SK-N-SH (cell line): ENCODE results near the gene SYNPO2L. TPM values are rescaled to one million over a fixed set of nuclear protein-coding genes. Genes with fewer than 3 reads are reported as not detected.

ENCODE experiments used
- CTCF ChIA-PET: fragments of 300-600, 350-600 bp; formaldehyde crosslinking; extraction: SDS; loops from one replicate; lab custom pipeline; 2021; lab: Yijun Ruan, JAX
- POLR2A ChIA-PET: fragments of 350-600 bp; sonication (Branson Sonifier 250); formaldehyde crosslinking; extraction: SDS; loops from one replicate; lab custom pipeline; 2020; ENCODE audit warnings: antibody characterized with exemption, inconsistent platforms; lab: Yijun Ruan, JAX
- DNase-seq: peaks from one replicate; pipeline ENCODE4 v3.0.0; 2012
- H2AFZ ChIP-seq: fragments of 200-600 bp; sonication (generic); 2 replicates; pipeline ENCODE4 v1.8.1; 2016; ENCODE audit warnings: antibody characterized with exemption, mild to moderate bottlenecking, low read depth
- H3F3A ChIP-seq: fragments of 200-600 bp; sonication (generic); replicated peaks from 2 replicates; pipeline ENCODE3; 2016; ENCODE audit warnings: antibody characterized with exemption, mild to moderate bottlenecking; ENCODE audit not compliant: insufficient read depth
- H3K27ac ChIP-seq, 2 experiments: fragments of 200-500 bp in 1 of 2; fragments of 200-600 bp in 1 of 2; sonication (Bioruptor generic) in 1 of 2; sonication (generic), shearing (Covaris generic) in 1 of 2; 2 replicates each; pipeline versions ENCODE4 v1.5.1 to v1.6.1; 2014 to 2016; ENCODE audit warnings: low read depth in 2 of 2, inconsistent platforms in 1 of 2, low read length in 1 of 2, mild to moderate bottlenecking in 1 of 2, mixed read lengths in 1 of 2
- H3K27me3 ChIP-seq: fragments of 200-600 bp; sonication (generic), shearing (Covaris generic); 2 replicates; pipeline ENCODE4 v1.6.1; 2016; ENCODE audit warnings: mixed run types; ENCODE audit not compliant: insufficient read depth
- H3K36me3 ChIP-seq, 2 experiments: fragments of 200-500 bp in 1 of 2; fragments of 200-600 bp in 1 of 2; sonication (Bioruptor generic) in 1 of 2; sonication (generic) in 1 of 2; replicated peaks in 1 of 2; 2 replicates each; pipeline versions ENCODE3 to v1.5.1; 2014 to 2016; ENCODE audit warnings: low read length in 1 of 2, mild to moderate bottlenecking in 1 of 2; ENCODE audit not compliant: insufficient read depth in 2 of 2, control insufficient read depth in 1 of 2
- H3K4me1 ChIP-seq, 2 experiments: fragments of 200-500 bp in 1 of 2; fragments of 200-600 bp in 1 of 2; sonication (Bioruptor generic) in 1 of 2; sonication (generic), shearing (Covaris generic) in 1 of 2; 2 replicates each; pipeline versions ENCODE4 v1.5.1 to v1.6.1; 2014 to 2016; ENCODE audit warnings: low read depth in 1 of 2, low read length in 1 of 2, mixed run types in 1 of 2; ENCODE audit not compliant: insufficient read depth in 2 of 2, control insufficient read depth in 1 of 2
- H3K4me2 ChIP-seq: fragments of 200-600 bp; sonication (generic), shearing (Covaris generic); 2 replicates; pipeline ENCODE4 v1.6.1; 2017; ENCODE audit warnings: mixed run types
- H3K4me3 ChIP-seq, 2 experiments: fragments of 200-500 bp in 1 of 2; fragments of 200-600 bp in 1 of 2; sonication (Bioruptor generic) in 1 of 2; sonication (generic), shearing (Covaris generic) in 1 of 2; 2 replicates each; pipeline versions ENCODE4 v1.5.1 to v1.8.1; 2014 to 2016; ENCODE audit warnings: low read depth in 2 of 2, inconsistent platforms in 1 of 2, low read length in 1 of 2, mild to moderate bottlenecking in 1 of 2, mixed read lengths in 1 of 2, moderate library complexity in 1 of 2
- H3K79me2 ChIP-seq: fragments of 200-600 bp; sonication (generic); 2 replicates; pipeline ENCODE4 v1.8.1; 2017; ENCODE audit warnings: mild to moderate bottlenecking; ENCODE audit not compliant: insufficient read depth
- H3K9ac ChIP-seq: fragments of 200-600 bp; sonication (generic); 2 replicates; pipeline ENCODE4 v1.6.1; 2017; ENCODE audit warnings: mixed run types
- H3K9me2 ChIP-seq: fragments of 200-600 bp; sonication (generic); 2 replicates; pipeline ENCODE4 v1.6.1; 2017; ENCODE audit warnings: mixed run types
- H3K9me3 ChIP-seq: fragments of 200-600 bp; sonication (generic); 2 replicates; pipeline ENCODE4 v1.6.1; 2017; ENCODE audit warnings: mixed run types, mild to moderate bottlenecking, moderate library complexity
- H4K20me1 ChIP-seq: fragments of 200-600 bp; sonication (generic); 2 replicates; pipeline ENCODE4 v1.6.1; 2017; ENCODE audit warnings: mild to moderate bottlenecking, mixed run types; ENCODE audit not compliant: insufficient read depth
- CTCF ChIP-seq: fragments of 200-600 bp; sonication (generic); IDR thresholded peaks from 2 replicates; pipeline ENCODE4 v1.6.1; 2017; ENCODE audit warnings: antibody characterized with exemption, mild to moderate bottlenecking, moderate library complexity
- FOSL2 ChIP-seq: IDR thresholded peaks from 2 replicates; pipeline ENCODE4 v1.4.0; 2012; ENCODE audit warnings: low read depth, mild to moderate bottlenecking, moderate library complexity, borderline replicate concordance
- GABPA ChIP-seq: IDR thresholded peaks from 2 replicates; pipeline ENCODE4 v1.4.0; 2012; ENCODE audit warnings: low read depth, mild to moderate bottlenecking
- IRF3 ChIP-seq: fragments of 150-350 bp; IDR thresholded peaks from 2 replicates; pipeline ENCODE4 v1.6.1; 2016; ENCODE audit warnings: mild to moderate bottlenecking, low read depth, low read length
- JUND ChIP-seq: IDR thresholded peaks from 2 replicates; pipeline ENCODE4 v1.4.0; 2012
- MAX ChIP-seq: IDR thresholded peaks from 2 replicates; pipeline ENCODE4 v1.4.0; 2012; ENCODE audit warnings: low read depth
- MEF2A ChIP-seq: IDR thresholded peaks from 2 replicates; pipeline ENCODE4 v1.4.0; 2012; ENCODE audit warnings: low read depth, borderline replicate concordance
- MXI1 ChIP-seq: IDR thresholded peaks from 2 replicates; pipeline ENCODE4 v1.6.1; 2012; ENCODE audit warnings: mild to moderate bottlenecking, low read depth, low read length, improper control_type of control experiment
- NFIC ChIP-seq: IDR thresholded peaks from 2 replicates; pipeline ENCODE4 v1.4.0; 2012; ENCODE audit warnings: borderline replicate concordance
- NRF1 ChIP-seq: IDR thresholded peaks from 2 replicates; pipeline ENCODE4 v1.6.1; 2012; ENCODE audit warnings: low read depth, mild to moderate bottlenecking, low read length
- PBX3 ChIP-seq: IDR thresholded peaks from 2 replicates; pipeline ENCODE4; 2012
- RAD21 ChIP-seq: IDR thresholded peaks from 2 replicates; pipeline ENCODE4 v1.6.1; 2012; ENCODE audit warnings: mild to moderate bottlenecking, low read length
- RFX5 ChIP-seq: IDR thresholded peaks from 2 replicates; pipeline ENCODE4 v1.6.1; 2012; ENCODE audit warnings: mild to moderate bottlenecking, improper control_type of control experiment, low read length
- SMC3 ChIP-seq: IDR thresholded peaks from 2 replicates; pipeline ENCODE4 v1.6.1; 2012; ENCODE audit warnings: low read depth, low read length, improper control_type of control experiment
- TAF1 ChIP-seq: IDR thresholded peaks from 2 replicates; pipeline ENCODE4 v1.6.1; 2012; ENCODE audit warnings: low read depth, mild to moderate bottlenecking, low read length, moderate library complexity, borderline replicate concordance
- TCF12 ChIP-seq: IDR thresholded peaks from 2 replicates; pipeline ENCODE4 v1.4.0; 2012
- USF1 ChIP-seq: IDR thresholded peaks from 2 replicates; pipeline ENCODE4 v1.4.0; 2012; ENCODE audit warnings: low read depth, borderline replicate concordance
- USF2 ChIP-seq: fragments of 150-350 bp; IDR thresholded peaks from 2 replicates; pipeline ENCODE4 v1.6.1; 2017; ENCODE audit warnings: antibody characterized with exemption, low read length, low read depth, borderline replicate concordance
- YY1 ChIP-seq: IDR thresholded peaks from 2 replicates; pipeline ENCODE4 v1.4.0; 2012; ENCODE audit warnings: low read depth, mild to moderate bottlenecking
- WGBS: methylation state at CpG from one replicate; pipeline ENCODE4 v1.1.6; 2017; ENCODE audit warnings: low lambda C conversion rate; 5-methylcytosine and 5-hydroxymethylcytosine counted together
- polyA plus RNA-seq, 3 experiments: library from polyadenylated mRNA; depleted of rRNA; stranded (reverse); fragments of >200 nt; gene quantifications; 2 replicates each; pipeline ENCODE4 v1.2.3, GENCODE V29; 2012

Gene SYNPO2L
- polyA plus RNA-seq, 1 of the 3 experiments (the other 2 are of a cell fraction) = 0.05 TPM

- Histone ChIP-seq H3K27ac (no peak overlapping the region), H3F3A (peaks cover 4% of the 10 kb centered on the region), H3K4me2 (no peak overlapping the region), H3K9ac (no peak overlapping the region), H4K20me1 (no peaks in the 10 kb centered on the region), H3K4me3 (no peak overlapping the region), H2AFZ (no peak overlapping the region), H3K9me3 (no peaks in the 10 kb centered on the region)
- CTCF ChIA-PET = interaction anchor here (1.2 to 17.2 kb wide), 3 partner anchors 8 to 106 kb away, joined by 4 to 216 read pairs (median 4); no protein-coding TSS in a partner anchor
- DNase-seq = no peak
- WGBS = 13% methylated on average over 1 of the region's 1 CpG
- TF ChIP-seq TAF1 (no peak), GABPA (no peak), PBX3 (no peak), FOSL2 (no peak), MAX (no peak), IRF3 (no peak), TCF12 (no peak), YY1 (no peak), MEF2A (no peak), JUND (no peak), USF2 (no peak), NFIC (no peak)
- TF ChIP-seq, all 33 proteins: peak for 0
- no peaks in the 10 kb centered on the region for H3K9me2 ChIP-seq
- no peaks in the 10 kb centered on the region for H3K79me2 ChIP-seq
- no peaks in the 10 kb centered on the region for H3K27me3 ChIP-seq
- no peaks in the 10 kb centered on the region for H3K4me1 ChIP-seq
- no peaks in the 10 kb centered on the region for H3K36me3 ChIP-seq
- POLR2A ChIA-PET = no interaction called here
These were observed 20.0 kb downstream of the SYNPO2L start for GRCh38 chr10:73635781-73636180.

- H3K9me3 ChIP-seq = no peaks in the 10 kb centered on the region
- H3K27ac ChIP-seq = no peak overlapping the region
- no peak overlapping the region for H2AFZ ChIP-seq
- ChIA-PET CTCF (interaction anchor here (0.7 to 17.2 kb wide), 3 partner anchors 9 to 105 kb away, joined by 3 to 216 read pairs (median 3); no protein-coding TSS in a partner anchor), POLR2A (no interaction called here)
- H3F3A ChIP-seq = peaks cover 4% of the 10 kb centered on the region
- H3K9me2 ChIP-seq = no peaks in the 10 kb centered on the region
- no peaks in the 10 kb centered on the region for H3K79me2 ChIP-seq
- no peaks in the 10 kb centered on the region for H3K36me3 ChIP-seq
- no peak for DNase-seq
- no peak overlapping the region for H3K4me2 ChIP-seq
- no peaks in the 10 kb centered on the region for H3K4me1 ChIP-seq
- 60% methylated on average over 5 of the region's 5 CpGs for WGBS
- H3K4me3 ChIP-seq = no peak overlapping the region
- H3K9ac ChIP-seq = no peak overlapping the region
- H3K27me3 ChIP-seq = no peaks in the 10 kb centered on the region
- H4K20me1 ChIP-seq = no peaks in the 10 kb centered on the region
- TF ChIP-seq IRF3 (no peak), MXI1 (no peak), MAX (no peak), RAD21 (no peak), NFIC (no peak), SMC3 (no peak), USF1 (no peak), GABPA (no peak), RFX5 (no peak), NRF1 (no peak), USF2 (no peak), JUND (no peak), CTCF (no peak)
These were observed 21.4 kb downstream of the SYNPO2L start for GRCh38 chr10:73634421-73634820.
